AG10803 (cell line): ENCODE measurements around the gene PPP1R1A.

Experiments
- DNase-seq: peaks from one replicate; pipeline ENCODE4 v3.0.0; 2010; ENCODE audit warnings: low read depth
- H3K4me3 ChIP-seq: 2 replicates; pipeline ENCODE4 v1.5.1; 2011; ENCODE audit warnings: mild to moderate bottlenecking, low read length, control low read depth
- CTCF ChIP-seq: conservative IDR thresholded peaks from 2 replicates; pipeline ENCODE4 v1.5.1; 2011; ENCODE audit warnings: mild to moderate bottlenecking, low read length, control low read depth, inconsistent platforms

Gene PPP1R1A

DNA sequence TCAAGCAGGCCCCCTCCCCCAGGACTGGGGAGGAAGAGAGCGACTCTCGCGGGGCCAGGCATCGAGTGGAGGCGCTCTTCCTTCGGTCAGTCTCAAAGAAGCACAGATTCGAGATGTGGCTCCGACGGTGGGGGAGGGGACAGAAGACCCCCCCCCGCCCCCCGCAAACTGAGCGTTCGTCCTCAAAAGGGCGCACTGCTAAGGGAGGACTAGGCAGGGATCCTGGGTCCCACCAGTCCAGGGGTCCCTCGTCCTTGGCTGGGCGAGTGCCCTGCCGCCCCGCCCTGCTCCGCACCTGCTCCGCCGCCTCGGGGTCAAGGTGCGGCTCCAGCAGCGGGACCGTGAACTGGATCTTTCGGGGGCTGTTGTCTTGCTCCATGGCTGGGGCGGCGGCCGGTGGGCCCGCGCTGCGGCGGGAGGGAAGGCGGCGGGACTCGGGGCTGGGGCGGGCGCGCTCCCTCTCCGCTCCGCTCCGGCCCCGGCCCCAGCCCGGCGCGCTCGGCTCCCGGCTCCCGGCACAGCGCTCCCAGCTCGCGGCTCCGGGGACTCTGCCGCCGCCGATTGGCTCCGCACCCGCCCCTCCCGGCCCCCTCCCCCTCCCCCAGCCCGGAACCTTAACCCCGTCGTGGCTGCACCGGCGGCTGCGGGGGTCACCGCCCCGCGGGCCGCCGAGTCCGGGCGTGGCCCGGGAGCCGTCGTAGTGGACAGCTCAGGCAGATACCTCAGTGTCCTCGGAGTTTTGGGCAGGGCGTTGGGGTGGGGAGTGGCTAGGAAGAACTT is at the start of gene PPP1R1A:
TSS of gene PPP1R1A (minus strand) at position 550 of the 780 bp plus-strand sequence. CDS start at position 379, 171 bp downstream.
- no peak for DNase-seq
- no peak within 1 kb of the TSS for H3K4me3 ChIP-seq
- no peak for TF ChIP-seq CTCF

DNA sequence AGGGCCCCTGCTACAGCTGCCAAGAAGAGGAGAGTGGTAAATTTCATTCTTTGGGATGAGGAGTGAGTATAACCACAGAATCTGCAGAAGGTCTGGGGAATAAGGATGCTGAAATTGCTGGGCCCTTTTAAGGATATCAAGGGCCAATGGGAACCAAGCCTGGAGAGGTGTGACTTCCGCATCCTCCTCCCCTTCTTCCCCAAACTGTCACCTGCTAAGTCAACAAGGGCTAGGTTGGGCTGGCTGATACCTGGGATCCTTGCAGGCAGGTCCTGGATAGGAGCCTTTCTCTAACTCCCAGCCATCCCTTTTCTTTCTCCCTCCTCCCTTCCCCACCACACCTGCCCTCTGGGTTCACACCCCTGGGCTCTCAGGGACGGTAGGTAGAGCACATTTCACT is 46.3 kb upstream of the PPP1R1A start, which contains the start of gene LACRT:
TSS of gene LACRT (minus strand) at position 101 of the 400 bp plus-strand sequence. CDS start at position 47, 54 bp downstream.
- no peak within 1 kb of the TSS for H3K4me3 ChIP-seq
- no peak for TF ChIP-seq CTCF
- no peak for DNase-seq

GRCh38 chr12:54631988-54632728 is 43.7 kb upstream of the PPP1R1A start:
- H3K4me3 ChIP-seq: no peak overlapping the region
- no peak for DNase-seq
- TF ChIP-seq CTCF: no peak

- no peak for TF ChIP-seq CTCF
- no peak overlapping the region for H3K4me3 ChIP-seq
- DNase-seq: no peak
Observed at GRCh38 chr12:54631551-54631950, 43.1 kb upstream of the PPP1R1A start.

DNA sequence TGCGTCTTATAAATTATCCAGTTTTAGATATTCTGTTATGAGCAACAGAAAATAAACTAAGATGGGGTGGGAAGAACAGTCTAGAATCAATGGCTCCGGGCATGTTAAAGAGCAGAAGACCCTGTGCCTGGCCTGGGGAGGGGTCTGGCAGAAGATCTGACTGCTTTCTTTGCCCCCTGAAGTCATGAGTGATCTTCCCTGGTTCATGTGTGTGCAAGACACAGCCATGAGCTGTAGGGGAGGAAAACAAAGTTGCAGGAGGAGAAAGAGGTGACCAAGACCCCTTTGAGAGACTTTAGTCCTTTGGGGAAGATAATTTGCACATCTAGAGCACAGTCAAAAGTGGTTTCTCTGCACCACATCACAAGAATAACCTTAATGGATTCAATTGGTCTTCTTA is 41.5 kb upstream of the PPP1R1A start:
- no peak for DNase-seq
- no peak overlapping the region for H3K4me3 ChIP-seq
- no peak for TF ChIP-seq CTCF

DNA sequence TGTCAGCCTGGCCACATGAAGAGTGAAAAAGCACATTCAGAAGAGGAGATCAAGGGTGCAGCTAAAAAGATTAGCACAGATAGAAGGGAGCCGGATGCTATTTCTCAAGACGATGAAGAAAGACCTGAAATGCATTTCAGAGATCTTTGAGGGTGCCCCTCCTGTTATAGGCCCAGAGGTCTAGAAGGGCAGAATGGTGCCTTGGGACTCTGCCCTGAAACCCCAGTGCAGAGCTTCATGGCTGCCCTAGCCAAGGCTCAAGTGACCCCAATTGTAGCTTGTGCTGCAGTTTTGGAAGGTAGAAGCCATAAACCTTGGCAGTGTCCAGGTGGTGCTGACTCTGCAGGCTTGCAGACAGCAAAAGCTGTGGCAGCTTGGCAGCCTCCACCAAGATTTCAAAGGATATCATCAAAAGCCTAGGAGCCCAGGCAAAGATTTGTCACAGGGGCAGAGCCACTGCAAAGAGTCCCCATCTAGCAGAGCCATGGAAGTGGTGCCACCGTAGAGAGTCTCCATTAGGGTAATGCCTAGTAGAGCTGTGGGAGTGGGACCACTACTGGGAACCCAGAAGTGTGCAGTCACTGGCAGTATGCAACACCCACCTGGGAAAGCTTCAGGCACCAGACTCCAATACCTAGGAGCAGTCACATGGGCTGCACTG is 39.9 kb upstream of the PPP1R1A start:
- no peak overlapping the region for H3K4me3 ChIP-seq
- no peak for TF ChIP-seq CTCF
- DNase-seq: no peak
